Neural progenitor cell (in vitro differentiated cells): Measurements from ENCODE around the gene UCHL5.

Source experiments
- CTCF ChIP-seq: fragments of 200-600 bp; sonication (generic); IDR thresholded peaks from 2 replicates; pipeline ENCODE4 v1.5.1; 2017; ENCODE audit warnings: antibody characterized with exemption, mild to moderate bottlenecking
- EZH2 ChIP-seq: fragments of 200-600 bp; sonication (generic); IDR thresholded peaks from 2 replicates; pipeline ENCODE4 v1.6.1; 2017; ENCODE audit warnings: antibody characterized with exemption, mild to moderate bottlenecking, moderate library complexity
- EZH2phosphoT487 ChIP-seq: fragments of 200-600 bp; sonication (generic); IDR thresholded peaks from 2 replicates; pipeline ENCODE4 v1.6.1; 2017; ENCODE audit warnings: antibody characterized with exemption

- TF ChIP-seq CTCF (no peak), EZH2 (peak; percentile 26), EZH2phosphoT487 (peak; percentile 26)
Observed at GRCh38 chr1:193059282-193060114, at the start of gene UCHL5, which contains the start of gene RO60.
